Fibroblast of mammary gland (primary cell): ENCODE data around the gene SCN2B.

Experiments
- DNase-seq: peaks from one replicate; pipeline ENCODE4 v3.0.0-alpha.2; 2010; ENCODE audit warnings: low read depth
- H3K4me3 ChIP-seq: 2 replicates; pipeline ENCODE4 v1.5.1; 2011; ENCODE audit warnings: low read depth, mild to moderate bottlenecking, low read length, moderate library complexity; ENCODE audit not compliant: control insufficient read depth
- CTCF ChIP-seq: conservative IDR thresholded peaks from 2 replicates; pipeline ENCODE4 v1.5.1; 2011; ENCODE audit warnings: low read depth, low read length, inconsistent platforms; ENCODE audit not compliant: control insufficient read depth, insufficient read depth

Gene SCN2B

GRCh38 chr11:118151431-118151830 is 25.0 kb downstream of the SCN2B start:
- no peak for TF ChIP-seq CTCF
- DNase-seq: no peak
- no peak overlapping the region for H3K4me3 ChIP-seq

- DNase-seq: no peak
- no peak for TF ChIP-seq CTCF
- no peak overlapping the region for H3K4me3 ChIP-seq
These were observed 26.9 kb downstream of the SCN2B start for GRCh38 chr11:118149493-118149892.

DNA sequence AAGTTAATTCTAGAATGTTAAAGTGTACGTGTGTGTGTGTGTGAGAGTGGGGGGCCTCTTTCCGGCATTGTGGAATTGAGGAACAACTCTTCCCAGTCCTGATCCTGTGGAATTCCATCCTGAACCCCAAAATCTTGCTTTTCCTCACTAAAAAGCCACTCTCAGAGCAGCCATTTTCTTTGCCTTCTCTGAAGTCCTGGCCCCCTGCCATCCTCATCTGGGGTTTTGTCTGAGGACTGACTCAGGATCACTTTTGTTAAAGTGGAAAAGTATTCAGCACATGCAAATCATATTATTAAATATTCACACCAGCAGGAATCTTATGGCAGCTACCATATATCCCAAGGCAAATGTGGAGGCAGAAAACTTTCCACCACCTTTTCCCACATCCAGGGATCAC is 27.6 kb downstream of the SCN2B start:
- no peak for TF ChIP-seq CTCF
- H3K4me3 ChIP-seq: no peak overlapping the region
- DNase-seq: no peak

DNA sequence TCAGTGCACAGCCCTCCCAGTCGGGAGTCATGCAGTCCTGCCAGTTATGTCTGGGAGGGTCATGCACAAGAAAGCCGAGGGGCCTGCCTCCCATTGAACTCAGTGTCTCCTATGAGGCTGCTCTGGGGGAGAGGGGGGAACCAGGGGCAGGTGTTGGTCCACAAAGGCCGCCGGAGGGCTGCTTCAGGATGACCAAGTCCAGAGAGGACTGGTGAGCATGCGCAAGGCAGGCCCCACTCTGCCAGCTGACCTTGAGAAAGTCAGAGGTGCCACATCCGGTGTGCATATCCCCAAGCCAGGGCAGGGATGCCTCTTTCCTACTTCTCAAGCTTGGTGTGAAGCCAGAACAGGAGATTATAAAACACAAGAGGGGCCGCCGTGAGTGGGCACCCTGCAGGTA is 28.2 kb downstream of the SCN2B start:
- no peak overlapping the region for H3K4me3 ChIP-seq
- TF ChIP-seq CTCF: no peak
- DNase-seq: no peak

DNA sequence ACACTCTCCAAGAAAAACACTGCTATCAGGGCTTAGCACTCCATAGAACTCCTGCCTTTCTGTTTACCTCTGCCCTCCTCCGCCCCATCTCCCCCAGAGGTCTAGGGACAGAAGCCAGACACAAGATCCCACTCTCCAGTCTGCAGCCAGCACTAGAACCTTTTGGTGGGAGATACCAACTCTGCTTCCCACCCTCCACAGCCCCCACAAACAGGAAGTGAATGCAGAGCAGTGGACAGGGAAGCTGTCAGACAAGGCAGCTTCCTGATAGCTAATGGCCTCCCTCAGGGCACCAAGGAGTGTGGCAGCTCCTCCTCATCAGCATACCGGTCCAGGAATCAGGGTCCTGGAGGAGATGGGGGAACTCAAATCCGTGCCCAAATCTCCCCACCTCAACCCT is 28.9 kb downstream of the SCN2B start:
- no peak for TF ChIP-seq CTCF
- no peak for DNase-seq
- H3K4me3 ChIP-seq: no peak overlapping the region

DNA sequence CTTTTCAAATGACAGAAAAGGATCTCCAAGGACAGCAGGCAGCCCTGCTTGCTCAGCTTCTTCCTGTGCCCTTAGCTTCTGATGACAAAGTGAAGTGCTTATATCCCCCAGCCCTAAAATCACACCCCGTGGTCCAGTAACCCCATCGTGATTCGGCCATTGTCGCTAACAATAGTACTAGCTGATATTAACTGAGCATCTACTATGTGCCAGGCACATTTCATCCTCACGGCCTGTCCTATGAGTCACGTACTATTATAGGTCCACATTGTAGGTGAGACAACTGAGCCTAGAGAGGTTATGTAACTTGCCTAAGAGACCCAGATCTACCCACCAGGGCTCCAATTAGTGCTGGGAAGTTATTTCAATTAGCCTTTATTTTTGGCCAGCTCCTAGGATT is 29.9 kb downstream of the SCN2B start:
- TF ChIP-seq CTCF: no peak
- DNase-seq: no peak
- no peak overlapping the region for H3K4me3 ChIP-seq
